Vagina (tissue), 2 donors: ENCODE data around the gene CIAO3. TPM values are rescaled to one million over a fixed set of nuclear protein-coding genes. Genes with fewer than 3 reads are reported as not detected.

Experiments
- DNase-seq, 2 donors: peaks; one replicate each; pipeline ENCODE4 v3.0.0-alpha.2; 2017; ENCODE audit errors: extremely low spot score in 2 of 2
- H3K27ac ChIP-seq: fragments of 200-600 bp; sonication (generic); one replicate; pipeline ENCODE4 v1.5.1; 2019
- H3K27me3 ChIP-seq: fragments of 200-600 bp; sonication (generic); one replicate; pipeline ENCODE4 v1.5.1; 2019
- H3K36me3 ChIP-seq, 2 donors: fragments of 200-600 bp; sonication (generic); one replicate each; pipeline ENCODE4 v1.5.1; 2017 to 2019
- H3K4me1 ChIP-seq: fragments of 200-600 bp; sonication (generic); one replicate; pipeline ENCODE4 v1.5.1; 2019
- H3K4me3 ChIP-seq, 2 donors: fragments of 200-600 bp; sonication (generic); 1 replicate in 1 of 2; 2 replicates in 1 of 2; pipeline ENCODE4 v1.5.1; 2016 to 2019
- H3K9me3 ChIP-seq: fragments of 200-600 bp; sonication (generic); one replicate; pipeline ENCODE4 v1.5.1; 2019
- POLR2A ChIP-seq, 2 donors: fragments of 450-650 bp; IDR thresholded peaks; one replicate each; pipeline ENCODE4 v1.6.1; 2017; ENCODE audit warnings: antibody characterized with exemption in 2 of 2, mild to moderate bottlenecking in 2 of 2, moderate library complexity in 2 of 2
- POLR2AphosphoS5 ChIP-seq, 2 donors: sonication (generic); formaldehyde crosslinking; IDR thresholded peaks; one replicate each; pipeline ENCODE4 v1.9.0; 2017; ENCODE audit warnings: antibody characterized with exemption in 2 of 2, mild to moderate bottlenecking in 2 of 2, low read depth in 1 of 2; ENCODE audit not compliant: insufficient read depth in 1 of 2
- intact Hi-C: fragments of 100-400 bp; cut with DNase I; formaldehyde crosslinking; loops from one replicate; pipeline ENCODE4 v1.15.1; 2023
- total RNA-seq: library from RNA; depleted of rRNA; stranded (reverse); fragments of >200 nt; gene quantifications from one replicate; pipeline ENCODE4 v1.2.3, GENCODE V29; 2016
- TF ChIP-seq, protein P1 (sequence below), 3 experiments: fragments of 450-650 bp in 2 of 3; fragments of 200-600 bp in 1 of 3; sonication (generic) in 1 of 3; IDR thresholded peaks; one replicate each; pipeline ENCODE4 v1.5.1; 2017 to 2019; ENCODE audit warnings: antibody characterized with exemption in 3 of 3, mild to moderate bottlenecking in 2 of 3, moderate library complexity in 2 of 3

CIAO3 gene
- total RNA-seq, 1 donor from 2014 or later, result 32.7 TPM

DNA sequence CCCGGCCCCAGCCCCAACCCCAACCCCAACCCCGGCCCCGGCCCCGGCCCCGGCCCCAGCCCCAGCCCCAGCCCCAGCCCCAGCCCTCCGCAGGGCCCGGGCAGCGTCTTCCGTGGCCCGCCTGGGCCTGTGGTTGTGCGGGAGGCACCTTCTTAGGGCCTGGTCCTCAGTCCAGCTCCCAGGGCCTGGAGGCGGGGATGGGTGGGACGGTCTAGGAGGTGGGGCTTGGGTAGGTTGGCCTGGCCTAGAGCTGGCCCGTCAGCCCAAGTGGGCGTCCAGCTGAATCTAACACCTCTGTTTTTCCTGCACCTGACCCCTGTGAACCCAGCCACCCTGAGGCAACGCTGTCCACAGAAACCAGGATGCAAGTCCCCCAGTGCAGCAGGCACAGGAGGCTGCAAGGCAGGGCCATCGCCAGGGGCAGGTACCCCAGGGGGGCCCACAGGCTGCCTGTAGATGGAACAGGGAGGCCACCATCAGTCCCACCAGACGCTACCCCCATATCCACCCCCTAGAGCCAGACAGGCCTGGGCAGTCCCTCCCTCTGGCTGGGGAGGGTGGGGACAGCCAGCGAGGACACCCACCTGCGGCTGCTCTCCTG lies 28.5 kb upstream of the CIAO3 start:
- TF ChIP-seq POLR2A (IDR thresholded peaks at IDR 0.05), result no peak
- TF ChIP-seq, protein P1, sequence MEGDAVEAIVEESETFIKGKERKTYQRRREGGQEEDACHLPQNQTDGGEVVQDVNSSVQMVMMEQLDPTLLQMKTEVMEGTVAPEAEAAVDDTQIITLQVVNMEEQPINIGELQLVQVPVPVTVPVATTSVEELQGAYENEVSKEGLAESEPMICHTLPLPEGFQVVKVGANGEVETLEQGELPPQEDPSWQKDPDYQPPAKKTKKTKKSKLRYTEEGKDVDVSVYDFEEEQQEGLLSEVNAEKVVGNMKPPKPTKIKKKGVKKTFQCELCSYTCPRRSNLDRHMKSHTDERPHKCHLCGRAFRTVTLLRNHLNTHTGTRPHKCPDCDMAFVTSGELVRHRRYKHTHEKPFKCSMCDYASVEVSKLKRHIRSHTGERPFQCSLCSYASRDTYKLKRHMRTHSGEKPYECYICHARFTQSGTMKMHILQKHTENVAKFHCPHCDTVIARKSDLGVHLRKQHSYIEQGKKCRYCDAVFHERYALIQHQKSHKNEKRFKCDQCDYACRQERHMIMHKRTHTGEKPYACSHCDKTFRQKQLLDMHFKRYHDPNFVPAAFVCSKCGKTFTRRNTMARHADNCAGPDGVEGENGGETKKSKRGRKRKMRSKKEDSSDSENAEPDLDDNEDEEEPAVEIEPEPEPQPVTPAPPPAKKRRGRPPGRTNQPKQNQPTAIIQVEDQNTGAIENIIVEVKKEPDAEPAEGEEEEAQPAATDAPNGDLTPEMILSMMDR (IDR thresholded peaks at IDR 0.05), result no peak
- no peak for TF ChIP-seq POLR2AphosphoS5 (IDR thresholded peaks at IDR 0.05; ENCODE audit: insufficient read depth in 1 of 2, low read depth in 1 of 2)
- Histone ChIP-seq H3K4me3 (no peak overlapping the region), H3K27ac (no peak overlapping the region), H3K9me3 (no peaks in the 10 kb centered on the region), H3K4me1 (no peaks in the 10 kb centered on the region), H3K36me3 (no peaks in the 10 kb centered on the region), H3K27me3 (no peaks in the 10 kb centered on the region)
- intact Hi-C loops, result no loop called here
- DNase-seq, result no peak

DNA sequence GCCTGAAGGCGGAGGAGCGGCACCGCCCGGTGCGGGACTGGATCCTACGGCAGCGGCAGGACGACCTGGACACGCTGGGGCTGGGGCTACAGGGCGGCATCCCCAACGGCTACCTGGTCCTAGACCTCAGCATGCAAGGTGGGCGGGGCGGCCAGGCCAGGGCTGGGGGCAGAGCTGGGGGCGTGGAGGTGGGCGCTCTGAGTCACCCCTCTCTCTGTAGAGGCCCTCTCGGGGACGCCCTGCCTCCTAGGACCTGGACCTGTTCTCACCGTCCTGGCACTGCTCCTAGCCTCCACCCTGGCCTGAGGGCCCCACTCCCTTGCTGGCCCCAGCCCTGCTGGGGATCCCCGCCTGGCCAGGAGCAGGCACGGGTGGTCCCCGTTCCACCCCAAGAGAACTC lies 27.6 kb upstream of the CIAO3 start:
- TF ChIP-seq, protein P1 (IDR thresholded peaks at IDR 0.05), result no peak
- TF ChIP-seq POLR2AphosphoS5 (IDR thresholded peaks at IDR 0.05; ENCODE audit: insufficient read depth in 1 of 2, low read depth in 1 of 2), result no peak
- TF ChIP-seq POLR2A (IDR thresholded peaks at IDR 0.05), result no peak
- no peaks in the 10 kb centered on the region for H3K4me1 ChIP-seq
- no peak overlapping the region for H3K4me3 ChIP-seq
- no peaks in the 10 kb centered on the region for H3K27me3 ChIP-seq
- H3K36me3 ChIP-seq, result no peaks in the 10 kb centered on the region
- H3K27ac ChIP-seq, result no peak overlapping the region
- no peaks in the 10 kb centered on the region for H3K9me3 ChIP-seq
- no peak for DNase-seq
- intact Hi-C loops, result no loop called here

DNA sequence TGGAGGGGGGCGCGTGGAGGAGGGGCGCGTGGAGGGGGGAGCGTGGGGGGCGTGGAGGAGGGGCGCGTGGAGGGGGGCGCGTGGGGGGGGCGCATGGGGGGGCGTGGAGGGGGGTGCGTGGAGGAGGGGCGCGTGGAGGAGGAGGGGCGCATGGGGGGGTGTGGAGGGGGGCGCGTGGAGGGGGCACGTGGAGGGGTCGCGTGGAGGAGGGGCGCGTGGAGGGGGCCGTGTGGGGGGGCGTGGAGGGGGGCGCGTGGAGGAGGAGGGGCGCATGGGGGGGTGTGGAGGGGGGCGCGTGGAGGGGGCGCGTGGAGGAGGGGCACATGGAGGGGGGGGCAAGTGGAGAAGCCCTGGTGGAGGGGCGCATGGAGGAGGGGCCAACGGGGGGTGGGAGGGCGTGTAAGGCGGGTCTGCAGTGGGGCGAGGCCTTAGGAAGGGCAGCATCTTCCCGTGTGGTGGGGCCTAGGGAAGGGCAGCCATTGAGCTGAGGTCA lies 27.0 kb upstream of the CIAO3 start:
- DNase-seq, result no peak
- H3K27me3 ChIP-seq, result no peaks in the 10 kb centered on the region
- H3K36me3 ChIP-seq, result no peaks in the 10 kb centered on the region
- no peaks in the 10 kb centered on the region for H3K4me1 ChIP-seq
- no peak overlapping the region for H3K27ac ChIP-seq
- H3K9me3 ChIP-seq, result no peaks in the 10 kb centered on the region
- H3K4me3 ChIP-seq, result no peak overlapping the region
- intact Hi-C loops, result no loop called here
- TF ChIP-seq POLR2A (IDR thresholded peaks at IDR 0.05), result no peak
- TF ChIP-seq POLR2AphosphoS5 (IDR thresholded peaks at IDR 0.05; ENCODE audit: insufficient read depth in 1 of 2, low read depth in 1 of 2), result no peak
- TF ChIP-seq, protein P1 (IDR thresholded peaks at IDR 0.05), result no peak

DNA sequence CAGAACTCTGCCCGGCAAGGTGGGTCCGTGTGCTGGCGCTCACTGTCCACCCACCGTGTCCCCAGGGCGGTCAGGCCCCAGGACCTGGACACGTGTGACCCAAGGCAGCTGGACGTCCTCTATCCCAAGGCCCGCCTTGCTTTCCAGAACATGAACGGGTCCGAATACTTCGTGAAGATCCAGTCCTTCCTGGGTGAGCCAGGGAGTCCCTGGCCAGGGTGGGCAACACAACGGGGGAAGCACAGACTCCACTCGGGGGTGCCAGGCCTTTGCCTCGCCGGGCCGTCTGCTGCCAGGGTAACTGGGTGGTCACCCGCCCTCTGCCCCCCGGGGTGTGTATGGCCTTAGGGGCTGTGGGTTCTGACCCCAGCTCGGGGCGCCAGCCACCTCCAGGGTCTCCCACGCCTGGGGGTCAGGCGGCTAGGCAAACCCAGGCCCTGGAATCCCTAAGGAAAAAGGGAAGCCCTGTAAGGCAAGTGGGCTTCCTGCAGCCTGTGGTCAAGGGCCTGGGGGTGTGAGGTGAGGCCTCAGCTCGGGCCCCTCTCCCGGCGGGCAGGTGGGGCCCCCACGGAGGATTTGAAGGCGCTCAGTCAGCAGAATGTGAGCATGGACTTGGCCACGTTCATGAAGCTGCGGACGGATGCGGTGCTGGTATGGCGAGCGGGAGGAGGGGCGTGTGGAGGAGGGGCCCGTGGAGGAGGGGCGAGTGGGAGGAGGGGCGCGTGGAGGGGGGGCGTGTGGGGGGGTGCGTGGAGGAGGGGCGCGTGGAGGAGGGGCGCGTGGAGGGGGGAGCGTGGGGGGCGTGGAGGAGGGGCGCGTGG lies 26.2 kb upstream of the CIAO3 start:
- Histone ChIP-seq H3K27ac (no peak overlapping the region), H3K4me1 (no peaks in the 10 kb centered on the region), H3K36me3 (no peaks in the 10 kb centered on the region), H3K9me3 (no peaks in the 10 kb centered on the region), H3K4me3 (no peak overlapping the region), H3K27me3 (no peaks in the 10 kb centered on the region)
- intact Hi-C loops, result no loop called here
- no peak for DNase-seq
- TF ChIP-seq POLR2AphosphoS5 (IDR thresholded peaks at IDR 0.05; ENCODE audit: insufficient read depth in 1 of 2, low read depth in 1 of 2), result no peak
- no peak for TF ChIP-seq POLR2A (IDR thresholded peaks at IDR 0.05)
- TF ChIP-seq, protein P1 (IDR thresholded peaks at IDR 0.05), result no peak
